GM19463 (cell line): ENCODE data around the gene MRPS31.
A peak's percentile ranks its signal among the peaks of the same experiment; 100 is the strongest.
"Not testable (repeated sequence)": the region's sequence is repeated elsewhere in the genome, so short reads cannot be mapped to it uniquely, and the experiment has no call there.

Experiments
- ATAC-seq: cut with Tn5 transposase; IDR thresholded peaks from one replicate; pipeline ENCODE4 v1.9.1; 2021; ENCODE audit warnings: mild to moderate bottlenecking, moderate library complexity; ENCODE audit not compliant: unreplicated experiment

The MRPS31 gene

GRCh38 chr13:40764587-40765403 lies 6.2 kb downstream of the MRPS31 start:
- no peak for ATAC-seq

GRCh38 chr13:40762849-40763248 lies 8.1 kb downstream of the MRPS31 start:
- ATAC-seq, result no peak

DNA sequence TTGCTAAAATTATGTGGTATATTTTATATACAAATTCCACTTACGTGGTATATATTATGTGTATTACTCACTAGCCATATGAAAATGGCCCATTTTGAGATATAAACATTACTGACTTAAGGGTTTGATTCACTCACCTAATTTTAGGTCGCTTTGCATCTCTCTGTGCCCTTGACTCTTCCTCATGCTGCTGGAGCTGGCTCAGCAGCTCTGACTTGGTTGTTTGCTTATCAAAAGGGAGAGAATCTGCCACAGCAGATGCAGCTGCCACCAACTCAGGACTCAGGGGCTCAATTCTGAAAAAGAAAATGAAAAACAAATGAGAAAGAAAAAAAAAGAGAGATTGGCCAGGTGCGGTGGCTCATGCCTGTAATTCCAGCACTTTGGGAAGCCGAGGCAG lies 12.2 kb downstream of the MRPS31 start:
- no peak for ATAC-seq

GRCh38 chr13:40756042-40756441 lies 14.9 kb downstream of the MRPS31 start:
- ATAC-seq, result peak; percentile 40

DNA sequence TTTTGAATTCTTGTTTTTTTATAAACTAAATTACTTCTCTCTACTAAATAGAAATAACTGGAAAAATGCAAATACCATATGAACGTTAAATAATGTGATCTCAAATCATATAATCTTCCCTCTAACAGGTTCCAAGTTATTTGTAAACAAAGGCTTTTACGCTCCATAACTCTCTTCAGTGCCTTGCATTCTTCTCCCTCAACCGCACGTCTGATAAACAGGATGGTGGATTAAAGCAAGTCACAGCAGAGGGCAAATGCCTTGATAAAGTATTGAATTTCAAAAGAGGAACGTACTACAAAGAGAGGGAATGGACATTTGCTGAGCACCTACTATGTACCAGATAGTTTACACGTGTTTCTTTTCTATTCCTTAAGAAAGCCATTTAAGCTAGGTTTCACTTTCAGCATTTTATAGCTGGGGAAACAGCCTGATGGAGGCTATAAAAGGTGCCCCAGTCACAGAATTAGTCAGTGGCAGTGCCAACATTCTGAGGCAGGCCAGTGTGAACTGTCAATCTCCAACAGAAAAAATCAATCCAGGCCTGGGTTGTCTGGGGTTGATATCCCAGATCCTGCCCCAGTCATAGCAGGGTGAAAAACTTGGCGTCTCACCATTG lies 15.8 kb downstream of the MRPS31 start:
- peak; percentile 54 for ATAC-seq

DNA sequence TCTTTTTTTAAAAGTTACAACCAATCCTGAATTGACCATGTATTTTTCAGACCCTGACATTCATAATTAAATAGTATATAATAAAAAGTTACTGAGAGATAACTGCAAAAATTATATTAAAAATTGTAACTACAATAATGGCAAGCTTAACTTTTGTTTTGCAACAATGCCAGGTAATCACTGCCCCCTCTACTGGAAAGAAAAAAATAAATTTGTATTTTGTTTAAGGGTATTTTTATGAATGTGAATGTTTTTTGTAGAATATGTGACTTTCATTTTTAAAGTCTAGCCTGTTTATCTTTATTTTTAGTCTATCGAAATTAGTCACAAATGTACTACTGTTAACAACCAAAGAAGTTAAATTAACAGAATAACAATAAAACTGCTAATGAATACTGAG lies 21.7 kb downstream of the MRPS31 start:
- ATAC-seq, result no peak

DNA sequence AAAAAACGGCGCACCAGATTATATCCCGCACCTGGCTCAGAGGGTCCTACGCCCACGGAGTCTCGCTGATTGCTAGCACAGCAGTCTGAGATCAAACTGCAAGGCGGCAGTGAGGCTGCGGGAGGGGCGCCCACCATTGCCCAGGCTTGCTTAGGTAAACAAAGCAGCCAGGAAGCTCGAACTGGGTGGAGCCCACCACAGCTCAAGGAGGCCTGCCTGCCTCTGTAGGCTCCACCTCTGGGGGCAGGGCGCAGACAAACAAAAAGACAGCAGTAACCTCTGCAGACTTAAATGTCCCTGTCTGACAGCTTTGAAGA lies 35.8 kb downstream of the MRPS31 start:
- not testable (repeated sequence) for ATAC-seq

DNA sequence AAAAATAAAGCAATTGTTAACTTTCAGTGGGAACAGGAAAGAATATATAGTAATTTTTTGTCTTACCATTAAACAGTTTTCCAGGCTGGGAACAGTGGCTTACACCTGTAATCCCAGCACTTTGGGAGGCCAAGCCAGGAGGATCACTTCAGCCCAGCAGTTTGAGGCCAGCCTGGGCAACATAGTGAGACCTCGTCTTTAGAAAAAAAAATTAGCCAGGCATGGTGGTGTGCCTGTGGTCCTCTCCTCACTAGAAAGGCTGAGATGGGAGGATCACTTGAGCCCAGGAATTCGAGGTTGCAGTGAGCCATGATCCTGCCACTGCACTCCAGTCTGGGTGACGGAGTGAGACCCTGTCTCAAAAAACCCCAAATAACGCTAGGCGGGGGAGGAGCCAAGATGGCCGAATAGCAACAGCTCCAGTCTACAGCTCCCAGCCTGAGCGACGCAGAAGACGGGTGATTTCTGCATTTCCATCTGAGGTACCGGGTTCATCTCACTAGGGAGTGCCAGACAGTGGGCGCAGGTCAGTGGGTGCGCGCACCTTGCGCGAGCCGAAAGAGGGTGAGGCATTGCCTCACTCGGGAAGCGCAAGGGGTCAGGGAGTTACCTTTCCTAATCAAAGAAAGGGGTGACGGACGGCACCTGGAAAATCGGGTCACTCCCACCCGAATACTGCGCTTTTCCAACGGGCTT lies 36.3 kb downstream of the MRPS31 start:
- not testable (repeated sequence) for ATAC-seq

GRCh38 chr13:40732658-40733057 lies 38.3 kb downstream of the MRPS31 start:
- no peak for ATAC-seq

DNA sequence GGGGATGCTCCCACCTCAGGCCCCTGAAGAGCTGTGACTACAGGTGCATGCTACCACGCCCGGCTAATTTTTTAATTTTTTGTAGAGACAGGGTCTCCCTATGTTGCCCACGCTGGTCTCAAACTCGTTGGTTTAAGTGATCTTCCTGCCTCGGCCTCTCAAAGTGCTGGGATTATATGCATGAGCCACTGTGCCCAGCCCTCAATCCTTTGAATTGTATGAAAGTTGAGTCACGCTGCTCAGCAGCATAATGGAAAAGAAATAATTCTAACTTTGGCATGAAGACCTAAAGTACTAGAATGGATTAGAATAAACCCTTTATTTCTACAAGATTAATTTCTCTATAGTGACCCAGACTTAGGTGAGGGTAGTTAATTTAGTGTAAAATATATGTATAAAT lies 42.4 kb downstream of the MRPS31 start:
- ATAC-seq, result no peak

- not testable (repeated sequence) for ATAC-seq
Observed at GRCh38 chr13:40714433-40714832, 56.6 kb downstream of the MRPS31 start.

- no peak for ATAC-seq
Observed at GRCh38 chr13:40706439-40706838, 64.6 kb downstream of the MRPS31 start.

DNA sequence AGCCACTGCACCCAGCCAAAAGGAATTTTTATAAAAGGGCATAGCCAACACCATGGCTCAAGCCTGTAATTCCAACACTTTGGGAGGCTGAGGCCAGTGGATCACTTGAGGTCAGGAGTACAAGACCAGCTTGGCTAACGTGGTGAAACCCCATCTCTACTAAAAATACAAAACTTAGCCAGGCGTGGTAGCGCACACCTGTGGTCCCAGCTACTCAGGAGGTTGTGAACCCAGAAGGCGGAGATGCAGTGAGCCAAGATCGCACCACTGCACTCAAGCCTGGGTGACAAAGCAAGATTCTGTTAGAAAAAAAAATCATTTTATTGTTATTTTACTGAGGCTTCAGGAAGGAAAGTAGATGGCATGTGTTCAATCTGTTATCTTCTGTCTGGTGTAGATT lies 73.3 kb downstream of the MRPS31 start:
- ATAC-seq, result peak; percentile 73

GRCh38 chr13:40694426-40694825 lies 76.6 kb downstream of the MRPS31 start:
- ATAC-seq, result no peak

GRCh38 chr13:40692946-40693345 lies 78.0 kb downstream of the MRPS31 start:
- peak; percentile 58 for ATAC-seq

- no peak for ATAC-seq
Observed at GRCh38 chr13:40688781-40689180, 82.2 kb downstream of the MRPS31 start.

- ATAC-seq, result no peak
Observed at GRCh38 chr13:40682449-40683240, 88.3 kb downstream of the MRPS31 start.

- no peak for ATAC-seq
Observed at GRCh38 chr13:40681341-40682146, 89.4 kb downstream of the MRPS31 start.

DNA sequence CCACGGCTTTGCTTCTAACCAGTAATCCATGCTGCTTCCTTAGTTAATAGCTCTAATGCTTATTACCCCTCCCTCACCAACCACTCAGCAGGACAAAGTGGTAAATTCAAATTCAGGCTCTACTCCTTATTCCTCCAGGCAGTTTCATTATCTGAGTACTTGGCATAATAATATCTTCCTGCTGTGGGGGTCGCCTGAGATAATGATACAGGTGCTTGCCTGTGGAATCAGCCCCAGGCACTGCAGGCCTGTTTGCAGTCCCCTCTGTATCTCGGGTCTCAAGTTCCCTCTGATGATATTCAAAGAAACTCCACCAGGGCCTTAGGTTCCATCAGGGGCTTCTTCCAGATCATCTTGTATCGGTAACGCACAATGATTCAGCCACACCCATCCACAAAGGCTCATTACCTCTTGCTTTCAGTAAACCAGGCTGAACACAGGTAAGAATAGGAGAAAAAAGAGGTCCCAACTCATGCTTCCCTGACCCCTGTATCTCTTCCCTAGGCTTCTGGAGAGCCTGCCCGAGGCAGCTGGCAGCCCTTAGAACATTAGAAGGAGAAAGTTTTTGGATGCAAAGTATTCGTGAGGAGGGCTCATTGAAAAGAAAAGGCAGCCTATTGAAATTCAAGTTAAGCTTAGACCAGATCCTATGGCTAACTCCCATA lies 90.2 kb downstream of the MRPS31 start:
- no peak for ATAC-seq

GRCh38 chr13:40679480-40679985 lies 91.5 kb downstream of the MRPS31 start:
- ATAC-seq, result no peak
